ENCODE results near the gene KANK3.
"Not testable (repeated sequence)": the region's sequence is repeated elsewhere in the genome, so short reads cannot be mapped to it uniquely, and the experiment has no call there.

Gene KANK3

GRCh38 chr19:8337728-8338127 is 5.3 kb downstream of the KANK3 start:
- no peak for DNase-seq (ENCODE audit: low read depth)

GRCh38 chr19:8336660-8337059 is 6.4 kb downstream of the KANK3 start:
- DNase-seq (ENCODE audit: low read depth), result no peak

- DNase-seq (ENCODE audit: low read depth), result no peak
These were observed 6.9 kb downstream of the KANK3 start for GRCh38 chr19:8336072-8336569.

- DNase-seq (ENCODE audit: low read depth), result no peak
These were observed 7.6 kb downstream of the KANK3 start for GRCh38 chr19:8335343-8336071.

- DNase-seq (ENCODE audit: low read depth), result no peak
These were observed 8.4 kb downstream of the KANK3 start for GRCh38 chr19:8334458-8335342.

GRCh38 chr19:8333767-8334457 is 9.2 kb downstream of the KANK3 start:
- no peak for DNase-seq (ENCODE audit: low read depth)

- no peak for DNase-seq (ENCODE audit: low read depth)
These were observed 9.9 kb downstream of the KANK3 start for GRCh38 chr19:8332976-8333766.

GRCh38 chr19:8331263-8331845 is 11.7 kb downstream of the KANK3 start:
- no peak for DNase-seq (ENCODE audit: low read depth)

GRCh38 chr19:8329996-8330395 is 13.1 kb downstream of the KANK3 start:
- DNase-seq (ENCODE audit: low read depth), result no peak

GRCh38 chr19:8325454-8325853 is 17.6 kb downstream of the KANK3 start:
- no peak for DNase-seq (ENCODE audit: low read depth)

- no peak for DNase-seq (ENCODE audit: low read depth)
These were observed 18.6 kb downstream of the KANK3 start for GRCh38 chr19:8324186-8325050.

- DNase-seq (ENCODE audit: low read depth), result no peak
These were observed 19.3 kb downstream of the KANK3 start for GRCh38 chr19:8323781-8324185.

GRCh38 chr19:8322638-8322997 is 20.4 kb downstream of the KANK3 start:
- no peak for DNase-seq (ENCODE audit: low read depth)

- no peak for DNase-seq (ENCODE audit: low read depth)
These were observed 20.9 kb downstream of the KANK3 start for GRCh38 chr19:8321986-8322637.

GRCh38 chr19:8321067-8321985 is 21.7 kb downstream of the KANK3 start, which contains the start of the genes NDUFA7 and RPS28:
NDUFA7 (minus strand) TSS chr19:8321375; CDS start chr19:8321358, 17 bp downstream.
RPS28 (plus strand) TSS chr19:8321496; CDS start chr19:8321531, 35 bp downstream.
- peak; percentile 95 for DNase-seq (ENCODE audit: low read depth)

- DNase-seq (ENCODE audit: low read depth), result no peak
These were observed 22.4 kb downstream of the KANK3 start for GRCh38 chr19:8320564-8321066.

- DNase-seq (ENCODE audit: low read depth), result no peak
These were observed 23.1 kb downstream of the KANK3 start for GRCh38 chr19:8319807-8320520.

- not testable (repeated sequence) for DNase-seq (ENCODE audit: low read depth)
These were observed 24.2 kb downstream of the KANK3 start for GRCh38 chr19:8318835-8319234.

Data from activated T-cell treated with anti-CD3 and anti-CD28 coated beads for 24 hours (primary cell).